Fibroblast of villous mesenchyme (primary cell): ENCODE data around the gene SPRR1B. TPM values are rescaled to one million over a fixed set of nuclear protein-coding genes. Genes with fewer than 3 reads are reported as not detected.
"Not testable (repeated sequence)": the region's sequence is repeated elsewhere in the genome, so short reads cannot be mapped to it uniquely, and the experiment has no call there.

ENCODE experiments used
- DNase-seq: peaks from one replicate; pipeline ENCODE4 v3.0.0-alpha.2; 2010; ENCODE audit warnings: low read depth
- H3K4me3 ChIP-seq: 2 replicates; pipeline ENCODE4 v1.5.1; 2011; ENCODE audit warnings: low read depth, mild to moderate bottlenecking, low read length
- CTCF ChIP-seq: IDR thresholded peaks from 2 replicates; pipeline ENCODE4 v1.5.1; 2012; ENCODE audit warnings: low read depth, mild to moderate bottlenecking, low read length; ENCODE audit not compliant: insufficient read depth
- total RNA-seq: library from RNA; depleted of rRNA; stranded (reverse); fragments of >200 nt; gene quantifications from 2 replicates; pipeline ENCODE4 v1.2.3, GENCODE V29; 2012

The SPRR1B gene
- total RNA-seq, 1 donor = not detected

GRCh38 chr1:153040950-153041631, 10.1 kb downstream of the SPRR1B start, which contains the start of gene SPRR2D:
TSS of gene SPRR2D (minus strand) at chr1:153041120. CDS start at chr1:153040346, 774 bp downstream.
- H3K4me3 ChIP-seq = no peak within 1 kb of the TSS
- no peak for TF ChIP-seq CTCF
- no peak for DNase-seq

GRCh38 chr1:153049211-153049610, 18.2 kb downstream of the SPRR1B start:
- H3K4me3 ChIP-seq = no peak overlapping the region

GRCh38 chr1:153056111-153056510, 25.1 kb downstream of the SPRR1B start:
- not testable (repeated sequence) for DNase-seq, H3K4me3 ChIP-seq

More at GRCh38 chr1:153049211-153049610, 18.2 kb downstream of the SPRR1B start:
- no peak for TF ChIP-seq CTCF
- DNase-seq = no peak

- DNase-seq = no peak
- H3K4me3 ChIP-seq = no peak within 1 kb of the TSS
- no peak for TF ChIP-seq CTCF
Observed at GRCh38 chr1:153057375-153057774, 26.4 kb downstream of the SPRR1B start, which contains the start of gene SPRR2A. TSS of gene SPRR2A (minus strand) at chr1:153057512. CDS start at chr1:153056735, 777 bp downstream.

GRCh38 chr1:153058154-153058553, 27.2 kb downstream of the SPRR1B start:
- H3K4me3 ChIP-seq = no peak overlapping the region
- no peak for DNase-seq
- no peak for TF ChIP-seq CTCF

- H3K4me3 ChIP-seq = no peak overlapping the region
- no peak for TF ChIP-seq CTCF
- no peak for DNase-seq
Observed at GRCh38 chr1:153058826-153059784, 28.1 kb downstream of the SPRR1B start.

GRCh38 chr1:153070243-153070642, 39.2 kb downstream of the SPRR1B start:
- TF ChIP-seq CTCF = no peak
- DNase-seq = no peak
- no peak overlapping the region for H3K4me3 ChIP-seq
